Hematopoietic multipotent progenitor cell treated with erythropoietin and hydrocortisone succinate and interleukin-3 and kit ligand, for 8 days (in vitro differentiated cells): ENCODE measurements around the gene FLOT2.
A peak's percentile ranks its signal among the peaks of the same experiment; 100 is the strongest.
"Not testable (repeated sequence)": the region's sequence is repeated elsewhere in the genome, so short reads cannot be mapped to it uniquely, and the experiment has no call there.

ENCODE experiments used
- DNase-seq: peaks from one replicate; pipeline ENCODE4 v3.0.0-alpha.2; 2015

Gene FLOT2

GRCh38 chr17:28893248-28894183 lies 4.0 kb downstream of the FLOT2 start:
- DNase-seq, result not testable (repeated sequence)

GRCh38 chr17:28892024-28892423 lies 5.5 kb downstream of the FLOT2 start:
- no peak for DNase-seq

DNA sequence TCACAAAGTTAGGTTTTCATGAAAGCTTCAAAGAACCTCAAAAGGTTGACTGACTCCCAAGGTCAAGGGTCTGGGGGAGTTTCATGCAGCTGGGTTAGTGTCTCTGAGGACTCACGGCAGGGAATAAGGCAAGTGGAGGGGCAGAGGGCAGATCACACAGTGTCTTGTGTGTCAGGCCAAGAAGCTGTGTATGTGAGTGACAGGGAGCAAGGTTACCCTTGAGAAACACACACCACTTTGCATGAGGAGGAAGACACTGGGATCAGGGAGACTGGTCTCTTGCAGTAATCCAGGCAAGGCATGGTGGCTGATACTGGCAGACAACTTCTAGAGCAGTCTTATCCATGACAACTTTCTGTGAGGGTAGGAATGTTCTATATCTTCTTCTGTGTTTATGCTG lies 6.3 kb downstream of the FLOT2 start:
- no peak for DNase-seq

GRCh38 chr17:28889996-28890395 lies 7.5 kb downstream of the FLOT2 start:
- DNase-seq, result no peak

GRCh38 chr17:28888832-28889231 lies 8.7 kb downstream of the FLOT2 start:
- DNase-seq, result no peak

GRCh38 chr17:28887871-28888471 lies 9.6 kb downstream of the FLOT2 start:
- DNase-seq, result no peak

DNA sequence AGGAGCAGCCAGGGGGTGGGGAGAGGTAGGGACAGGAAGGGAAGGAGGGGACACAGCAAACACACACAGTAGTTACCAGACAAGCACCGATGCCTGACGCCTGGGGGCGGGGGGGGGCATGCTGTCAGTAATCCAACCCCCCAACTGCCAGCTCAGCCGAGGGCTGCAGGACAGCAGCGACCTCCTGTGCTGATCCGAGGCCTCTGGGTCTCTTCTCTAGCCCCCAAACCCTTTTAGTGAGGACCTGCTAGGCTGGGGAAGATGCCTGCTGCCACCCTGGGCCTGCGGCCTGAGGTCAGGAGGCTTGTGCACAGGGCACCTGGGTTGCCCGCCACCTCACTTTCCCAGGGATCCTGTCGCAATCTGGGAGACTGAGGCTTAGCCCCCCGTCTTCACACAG lies 11.6 kb downstream of the FLOT2 start:
- no peak for DNase-seq

DNA sequence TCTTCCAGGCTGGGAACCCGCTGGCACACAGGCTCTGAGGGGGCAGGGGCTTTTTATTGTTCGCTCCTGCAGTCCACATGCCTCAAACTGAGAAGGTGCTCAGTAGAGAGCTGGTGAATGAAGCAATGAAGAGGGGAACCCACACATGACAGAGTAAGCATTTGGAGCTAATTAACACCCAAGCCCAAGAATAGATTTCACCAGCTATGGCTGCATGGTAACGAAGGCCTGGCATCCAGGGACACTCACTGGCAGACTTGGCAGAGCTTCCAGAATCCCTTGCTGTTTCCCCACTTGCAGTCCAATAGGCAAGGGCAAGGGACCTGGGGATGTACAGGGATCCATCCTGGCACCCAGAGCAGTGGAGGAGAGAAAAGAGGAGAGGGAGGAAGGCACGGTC lies 12.2 kb downstream of the FLOT2 start:
- no peak for DNase-seq

GRCh38 chr17:28883967-28884702 lies 13.4 kb downstream of the FLOT2 start:
- no peak for DNase-seq

- DNase-seq, result no peak
Observed at GRCh38 chr17:28882154-28882895, 15.2 kb downstream of the FLOT2 start.

- no peak for DNase-seq
Observed at GRCh38 chr17:28881533-28882056, 15.9 kb downstream of the FLOT2 start.

DNA sequence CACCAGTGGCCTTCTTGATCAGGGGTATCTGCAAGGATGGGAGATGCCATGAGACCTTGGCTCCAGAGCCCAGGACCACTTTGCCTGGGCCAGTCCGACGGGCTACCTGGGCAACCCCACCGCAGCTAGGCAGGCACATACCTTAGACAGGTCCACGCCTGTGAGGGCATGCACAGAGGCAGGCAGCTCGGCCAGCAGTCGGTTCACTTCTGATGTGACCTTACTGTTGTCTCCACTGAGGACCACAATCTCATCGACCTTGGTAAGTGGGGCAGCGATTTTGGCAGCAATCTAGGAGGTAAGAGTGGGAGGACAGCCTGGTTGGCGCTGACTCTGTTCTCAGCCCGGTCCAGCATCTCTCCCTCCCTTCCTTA lies 17.0 kb downstream of the FLOT2 start:
- DNase-seq, result no peak

DNA sequence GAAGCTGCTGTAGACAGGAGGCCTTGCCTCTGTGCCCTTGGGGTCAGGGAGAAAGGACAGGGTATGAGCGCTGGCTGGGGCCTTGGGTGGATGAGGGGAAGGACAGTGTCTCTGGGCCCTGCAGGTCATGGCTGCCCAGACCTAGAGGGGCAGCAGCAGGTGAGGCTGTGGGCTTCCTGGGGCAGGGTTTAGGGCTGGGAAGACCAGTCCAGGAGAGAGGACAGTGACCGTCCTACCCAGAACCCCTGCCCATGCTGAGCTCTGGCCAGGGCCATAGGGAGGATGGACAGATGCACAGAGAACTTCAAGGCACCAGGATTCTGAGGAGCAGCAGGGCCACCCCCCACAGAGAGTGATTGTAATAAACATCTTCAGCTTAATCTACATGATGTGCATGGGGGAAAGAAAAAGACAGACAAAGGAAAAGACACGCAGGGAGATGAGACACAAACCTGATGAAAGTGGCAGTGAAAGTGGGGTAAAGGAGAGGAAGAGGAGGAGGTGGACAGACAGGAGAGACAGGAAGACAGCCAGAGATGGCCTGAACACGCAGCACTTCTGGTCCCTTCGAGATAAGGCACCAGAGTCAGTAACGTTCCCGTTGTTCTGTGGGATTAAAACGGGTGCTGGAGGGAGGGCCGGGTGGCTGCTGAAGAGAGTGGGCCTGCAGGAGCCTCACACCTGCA lies 17.5 kb downstream of the FLOT2 start:
- DNase-seq, result peak; percentile 74

GRCh38 chr17:28878981-28879380 lies 18.6 kb downstream of the FLOT2 start:
- peak; percentile 82 for DNase-seq

GRCh38 chr17:28878158-28878910 lies 19.2 kb downstream of the FLOT2 start:
- DNase-seq, result no peak

DNA sequence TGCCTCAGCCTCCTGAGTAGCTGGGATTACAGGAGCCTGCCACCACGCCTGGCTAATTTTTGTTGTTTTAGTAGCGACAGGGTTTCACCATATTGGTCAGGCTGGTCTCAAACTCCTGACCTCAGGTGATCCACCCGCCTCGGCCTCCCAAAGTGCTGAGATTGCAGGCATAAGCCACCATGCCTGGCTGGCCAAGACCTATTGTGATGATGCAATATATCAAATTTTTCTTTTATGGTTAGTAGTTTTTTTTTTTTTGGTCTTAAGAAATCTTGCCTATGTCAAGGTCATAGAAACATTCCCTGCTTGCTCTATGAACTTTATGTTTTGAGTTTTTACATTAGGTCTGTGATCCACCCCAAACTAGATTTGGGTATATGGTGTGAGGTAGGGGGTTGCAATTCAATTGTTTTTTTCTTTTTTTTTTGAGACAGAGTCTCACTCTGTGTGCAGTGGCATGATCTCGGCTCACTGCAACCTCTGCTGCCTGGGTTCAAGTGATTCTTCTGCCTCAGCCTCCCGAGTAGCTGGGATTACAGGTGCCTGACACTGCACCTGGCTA lies 20.3 kb downstream of the FLOT2 start:
- DNase-seq, result not testable (repeated sequence)

DNA sequence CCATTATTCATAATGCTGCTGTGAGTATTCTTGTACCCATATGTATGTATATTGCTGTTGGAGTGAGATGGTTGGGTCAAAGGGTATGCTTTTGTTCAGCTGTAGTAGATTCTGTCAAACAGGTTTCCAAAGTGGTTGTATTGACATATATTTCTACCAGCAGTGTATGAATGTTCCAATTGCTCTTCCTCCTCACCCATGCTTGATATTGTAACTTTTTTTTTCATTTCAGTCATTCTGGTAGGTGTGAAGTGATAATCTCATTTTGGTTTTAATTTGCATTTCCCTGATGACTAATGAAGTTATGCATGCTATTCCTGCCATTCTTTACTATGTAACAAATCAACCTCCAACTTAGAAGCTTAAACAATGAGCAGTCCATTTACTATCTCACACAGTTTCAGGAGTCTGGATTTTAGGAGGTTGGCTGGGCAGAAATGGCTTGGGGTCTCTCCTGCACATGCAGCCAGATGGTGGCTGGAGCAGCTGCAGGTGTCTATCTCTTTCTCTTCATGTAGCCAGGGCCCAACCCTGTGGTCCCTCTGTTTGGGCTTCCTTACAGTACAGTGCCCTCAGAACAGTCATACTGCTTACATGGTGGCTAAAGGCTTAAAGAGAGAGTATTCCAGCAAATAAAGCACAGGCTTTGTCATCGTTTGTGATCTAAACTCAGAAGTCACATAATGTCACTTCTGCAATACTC lies 21.5 kb downstream of the FLOT2 start:
- DNase-seq, result peak; percentile 67

GRCh38 chr17:28874750-28875149 lies 22.8 kb downstream of the FLOT2 start:
- peak; percentile 44 for DNase-seq

DNA sequence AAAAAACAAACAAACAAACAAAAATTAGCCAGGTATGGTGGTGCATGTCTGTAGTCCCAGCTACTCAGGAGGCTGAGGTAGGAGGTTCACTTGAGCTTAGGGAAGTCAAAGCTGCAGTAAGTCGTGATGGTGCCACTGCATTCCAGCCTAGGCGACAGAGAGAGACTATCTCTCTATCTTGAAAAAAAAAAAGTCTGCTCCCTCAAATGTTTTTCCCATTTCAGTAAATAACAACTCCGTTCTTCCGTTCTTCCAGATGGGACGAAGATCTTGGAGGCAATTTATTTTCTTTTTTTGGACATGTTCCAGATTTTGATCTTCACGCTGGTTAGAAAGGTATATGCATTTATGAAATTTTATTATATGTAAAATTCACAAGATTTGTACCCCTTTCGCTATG lies 23.7 kb downstream of the FLOT2 start:
- DNase-seq, result peak; percentile 30

DNA sequence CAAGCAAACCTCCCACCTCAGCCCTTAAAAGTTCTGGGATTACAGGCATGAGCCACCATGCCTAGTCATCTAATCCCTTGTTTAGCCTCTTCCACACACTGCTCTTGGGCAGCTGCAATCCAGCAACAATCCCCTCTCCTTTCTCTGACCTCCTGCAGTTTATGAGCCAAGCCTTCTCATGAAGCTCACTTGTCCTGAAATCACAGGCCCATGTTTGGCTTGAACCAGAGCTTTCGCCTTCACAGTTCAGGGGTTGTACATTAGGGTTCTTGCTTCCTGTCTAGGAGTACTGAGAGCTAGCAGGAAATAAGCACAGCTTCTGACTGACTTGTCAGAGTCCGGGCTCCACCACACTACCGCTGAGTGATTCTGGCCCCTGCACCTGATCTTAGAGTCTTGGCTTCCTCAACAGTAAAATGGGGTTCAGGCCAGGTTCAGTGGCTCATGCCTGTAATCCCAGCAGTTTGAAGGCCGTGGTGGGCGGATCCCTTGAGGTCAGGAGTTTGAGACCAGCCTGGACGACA lies 26.4 kb downstream of the FLOT2 start:
- peak; percentile 39 for DNase-seq
